SKM-1 (cell line): ENCODE data around the gene RBM15.

ENCODE experiments used
- DNase-seq: peaks from one replicate; lab custom pipeline; 2025; ENCODE audit not compliant: unreplicated experiment; lab: John Stamatoyannopoulos, UW

RBM15 gene

DNA sequence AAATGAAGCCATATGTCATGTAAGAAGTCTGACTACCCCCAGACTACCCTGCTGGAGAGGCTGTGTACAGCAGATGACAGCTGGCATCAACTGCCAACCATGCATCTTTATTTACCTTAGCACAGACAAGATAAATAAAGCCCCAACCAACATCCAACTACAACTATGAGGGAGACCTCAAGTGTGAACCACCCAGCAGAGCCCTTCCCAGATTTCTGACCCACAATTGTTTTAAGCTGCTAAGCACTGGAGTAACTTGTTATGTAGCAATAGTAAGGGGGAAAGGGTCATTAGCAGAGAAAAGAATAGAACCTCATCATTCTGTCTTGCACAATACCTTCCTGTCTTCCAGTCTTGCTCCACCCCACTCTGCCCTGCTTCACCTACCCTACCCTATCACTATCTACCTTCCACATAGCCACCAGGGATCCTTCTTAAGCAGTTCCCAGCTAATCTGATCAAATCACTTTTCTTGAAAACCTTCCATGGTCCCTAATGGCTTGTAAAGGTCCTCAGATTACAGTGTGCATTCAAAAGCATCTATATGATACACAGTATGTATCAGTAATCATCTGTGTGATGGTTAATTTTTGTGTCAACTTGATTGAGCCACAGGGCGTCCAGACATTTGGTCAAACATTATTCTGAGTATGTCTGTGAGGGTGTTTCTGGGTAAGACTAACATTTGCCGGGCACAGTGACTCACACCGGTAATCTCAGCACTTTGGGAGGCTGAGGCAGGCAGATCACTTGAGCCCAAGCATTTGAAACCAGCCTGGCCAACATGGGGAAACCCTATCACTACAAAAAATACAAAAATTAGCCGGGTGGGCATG is 19.6 kb upstream of the RBM15 start:
- DNase-seq: peak; percentile 58

DNA sequence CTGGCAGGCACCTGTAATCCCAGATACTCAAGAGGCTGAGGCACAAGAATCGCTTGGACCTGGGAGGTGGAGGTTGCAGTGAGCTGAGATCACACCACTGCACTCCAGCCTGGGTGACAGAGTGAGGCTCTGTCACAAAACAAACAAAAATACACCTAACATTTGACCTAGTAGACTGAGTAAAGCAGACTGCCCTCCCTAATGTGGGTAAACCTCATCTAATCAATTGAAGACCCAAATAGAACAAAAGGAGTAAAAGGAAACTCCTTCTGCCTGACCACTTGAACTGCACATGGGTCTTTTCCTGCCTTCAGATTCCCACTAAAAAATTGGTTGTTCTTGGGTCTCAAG is 19.0 kb upstream of the RBM15 start:
- no peak for DNase-seq

DNA sequence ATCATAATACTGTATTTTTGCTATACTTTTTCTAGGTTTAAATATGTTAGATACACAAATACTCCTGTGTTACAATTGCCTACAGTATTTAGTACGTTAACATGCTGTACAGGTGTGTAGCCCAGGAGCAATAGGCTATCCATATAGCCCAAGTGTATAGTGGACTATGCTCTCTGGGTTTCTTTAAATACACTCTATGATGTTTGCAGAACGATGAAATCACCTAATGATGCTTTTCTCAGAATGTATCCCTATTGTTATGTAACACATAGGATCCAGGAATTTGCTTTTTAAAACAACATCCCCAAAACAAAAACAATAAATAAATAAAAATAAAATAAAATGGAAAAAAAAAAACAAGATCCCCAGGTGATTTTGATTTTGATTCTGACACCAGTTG is 18.1 kb upstream of the RBM15 start:
- DNase-seq: no peak

DNA sequence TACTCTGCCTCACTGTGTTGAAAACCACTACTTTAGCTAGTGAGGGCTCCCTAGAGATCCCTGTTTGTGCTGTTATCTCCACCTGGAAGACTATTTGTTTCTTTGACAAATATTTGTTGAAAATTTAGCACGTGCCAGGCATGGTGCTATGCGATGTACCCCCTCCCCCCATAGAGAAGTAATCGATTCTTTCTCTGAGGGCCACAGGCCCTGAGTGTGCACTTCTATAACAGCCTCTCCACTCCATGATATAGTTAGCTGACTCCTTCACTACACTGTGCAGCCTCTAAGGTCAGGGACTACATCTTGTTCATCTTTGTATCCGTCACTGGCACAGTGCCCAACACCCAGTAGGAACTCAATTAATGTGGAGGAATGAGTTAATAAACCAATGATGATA is 17.3 kb upstream of the RBM15 start:
- no peak for DNase-seq

DNA sequence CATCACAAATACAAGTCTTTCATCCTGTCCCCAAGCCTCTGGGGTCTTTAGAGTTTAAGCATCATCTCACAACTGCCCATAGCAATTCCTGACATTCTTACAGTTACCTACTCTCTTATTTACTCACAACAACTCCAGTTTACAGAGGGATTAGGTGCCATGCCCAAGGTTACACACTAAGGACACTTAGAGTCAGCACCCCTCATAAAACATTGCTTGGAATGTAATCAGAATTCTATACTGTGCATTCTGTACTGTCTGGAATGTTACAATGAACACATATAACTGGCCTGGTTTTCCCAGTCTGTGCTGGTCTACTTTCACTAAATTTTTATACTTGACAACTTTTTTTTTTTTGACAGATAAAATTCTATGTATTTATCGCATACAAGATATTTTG is 14.5 kb upstream of the RBM15 start:
- DNase-seq: no peak

DNA sequence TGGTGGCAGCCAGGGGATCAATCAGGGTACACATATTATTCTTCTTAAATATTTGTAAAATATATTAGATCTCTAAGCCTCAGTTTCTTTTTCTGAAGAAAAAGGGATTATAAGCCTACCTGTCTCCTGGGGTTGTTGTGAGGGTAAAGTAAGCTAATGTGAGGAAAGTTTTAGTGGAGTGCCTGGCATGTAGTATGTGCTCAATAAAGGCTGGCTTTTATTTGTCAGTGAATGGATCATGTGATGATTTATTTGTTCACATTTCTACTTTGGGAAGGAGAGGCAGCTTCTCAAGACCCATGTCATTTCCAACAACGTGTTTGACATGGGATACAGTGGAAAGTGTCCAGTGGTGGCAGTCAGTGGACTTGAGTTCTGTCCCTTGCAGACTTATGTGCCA is 12.4 kb upstream of the RBM15 start:
- DNase-seq: no peak

DNA sequence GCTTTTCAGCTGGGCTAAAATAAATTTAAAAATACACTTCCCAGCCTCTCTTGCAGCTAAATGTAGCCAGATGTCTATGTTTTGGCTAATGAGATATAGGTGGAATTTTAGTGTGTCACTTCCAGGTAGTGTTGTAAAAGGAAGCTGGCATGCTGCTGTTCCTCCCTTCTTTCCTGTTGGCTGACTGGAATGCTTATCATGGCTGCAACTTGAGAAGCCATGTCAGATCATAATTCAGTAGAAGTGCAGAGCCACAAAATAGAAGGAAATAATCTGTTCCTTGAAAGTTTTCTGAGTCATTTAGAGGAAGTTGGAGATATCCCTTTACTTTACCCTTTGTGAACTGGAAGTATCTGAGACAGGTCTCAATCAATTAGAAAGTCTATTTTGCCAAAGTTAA is 10.9 kb upstream of the RBM15 start:
- no peak for DNase-seq

DNA sequence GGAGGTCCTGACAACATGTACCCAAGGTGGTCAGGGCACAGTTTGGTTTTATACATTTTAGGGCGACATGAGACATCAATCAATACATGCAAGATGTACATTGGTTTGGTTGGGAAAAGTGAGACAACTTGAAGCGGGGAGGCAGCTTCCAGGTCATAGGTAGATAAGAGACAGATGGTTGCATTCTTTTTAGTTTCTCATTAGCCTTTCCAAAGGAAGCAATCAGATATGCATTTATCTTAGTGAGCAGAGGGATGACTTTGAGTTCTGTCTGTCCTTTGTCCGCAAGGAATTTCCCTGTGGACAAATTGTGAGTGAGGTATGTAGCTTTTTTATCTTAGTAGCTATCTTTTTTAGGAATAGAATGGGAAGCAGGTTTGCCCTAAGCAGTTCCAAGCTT is 10.5 kb upstream of the RBM15 start:
- DNase-seq: no peak

DNA sequence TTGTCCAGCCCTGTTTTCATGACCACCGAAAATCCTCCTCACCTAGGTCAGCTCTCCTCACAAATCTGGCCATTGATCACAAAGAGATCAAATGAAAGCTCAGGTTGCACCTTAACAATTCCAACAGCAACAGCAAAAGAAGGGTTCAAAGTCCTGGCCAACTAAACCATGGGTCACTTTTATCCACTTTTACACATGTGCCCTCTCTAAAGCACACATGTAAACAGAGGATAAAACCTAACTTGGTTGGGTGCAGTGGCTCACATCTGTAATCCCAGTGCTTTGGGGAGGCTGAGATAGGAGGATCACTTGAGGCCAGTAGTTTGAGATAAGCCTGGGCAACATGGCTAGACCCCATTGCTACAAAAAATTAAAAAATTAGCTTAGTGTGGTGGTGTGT is 3.9 kb upstream of the RBM15 start:
- no peak for DNase-seq

DNA sequence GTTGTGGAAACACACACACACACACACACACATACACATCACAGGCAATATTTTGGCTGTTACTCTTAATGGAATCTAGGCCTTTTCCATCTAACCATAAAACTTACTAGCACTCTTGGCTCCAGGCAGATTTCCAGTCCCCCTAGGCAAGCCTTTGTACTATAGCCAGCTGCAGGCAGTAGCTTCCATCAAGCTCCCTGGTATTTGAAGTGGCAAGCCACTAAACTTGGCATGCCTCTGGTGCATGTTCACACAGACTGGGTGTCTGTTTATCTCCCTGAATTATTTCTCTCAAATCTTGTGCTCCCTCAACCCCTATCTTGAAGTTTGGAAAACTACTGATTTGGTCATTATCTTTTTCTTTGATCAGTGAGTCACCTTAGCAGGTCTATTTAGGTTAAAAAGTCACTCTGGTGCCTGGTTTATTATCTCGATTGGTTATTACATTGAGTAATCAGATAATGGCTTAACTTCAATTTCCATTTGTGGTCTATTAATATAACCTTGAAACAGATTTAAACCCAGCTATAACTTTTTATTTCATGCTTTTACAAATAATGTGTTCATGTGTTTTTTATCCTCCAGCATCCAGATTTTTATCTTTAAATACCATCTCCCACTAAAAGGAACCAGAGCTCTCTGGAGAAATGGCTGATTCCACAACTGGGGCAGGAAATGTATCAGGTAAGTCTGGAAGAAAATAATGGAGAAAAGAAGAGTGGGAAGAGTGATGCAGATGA is 2.7 kb upstream of the RBM15 start:
- DNase-seq: no peak

DNA sequence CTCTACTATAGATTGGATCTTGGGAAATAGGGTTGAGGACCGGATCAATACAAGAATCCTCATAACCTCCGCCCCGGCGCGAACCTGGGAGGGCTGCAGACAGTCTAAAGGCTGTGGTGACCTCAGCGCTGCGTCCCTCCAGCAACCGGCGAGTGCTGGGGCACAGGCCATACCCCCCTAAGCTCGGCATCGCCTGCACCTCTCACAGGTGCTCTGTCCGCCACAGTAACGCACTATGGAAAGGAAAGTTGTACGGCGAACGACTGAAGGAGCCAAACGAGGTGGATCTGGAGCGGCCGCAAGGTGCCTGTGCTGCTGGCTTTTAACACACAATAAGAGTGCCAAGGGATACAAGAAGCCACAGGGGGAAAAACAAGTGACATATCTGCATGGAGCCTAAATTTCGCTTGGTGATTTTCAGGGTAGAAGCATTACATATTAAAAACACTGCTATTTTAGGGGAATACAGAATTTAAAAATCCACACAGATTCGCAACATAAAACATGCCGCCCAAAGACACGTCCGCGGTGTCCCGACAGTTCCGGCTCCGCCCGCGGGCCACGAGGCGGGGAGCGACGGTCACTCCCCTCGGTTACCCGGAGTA is 1.4 kb upstream of the RBM15 start:
- no peak for DNase-seq

DNA sequence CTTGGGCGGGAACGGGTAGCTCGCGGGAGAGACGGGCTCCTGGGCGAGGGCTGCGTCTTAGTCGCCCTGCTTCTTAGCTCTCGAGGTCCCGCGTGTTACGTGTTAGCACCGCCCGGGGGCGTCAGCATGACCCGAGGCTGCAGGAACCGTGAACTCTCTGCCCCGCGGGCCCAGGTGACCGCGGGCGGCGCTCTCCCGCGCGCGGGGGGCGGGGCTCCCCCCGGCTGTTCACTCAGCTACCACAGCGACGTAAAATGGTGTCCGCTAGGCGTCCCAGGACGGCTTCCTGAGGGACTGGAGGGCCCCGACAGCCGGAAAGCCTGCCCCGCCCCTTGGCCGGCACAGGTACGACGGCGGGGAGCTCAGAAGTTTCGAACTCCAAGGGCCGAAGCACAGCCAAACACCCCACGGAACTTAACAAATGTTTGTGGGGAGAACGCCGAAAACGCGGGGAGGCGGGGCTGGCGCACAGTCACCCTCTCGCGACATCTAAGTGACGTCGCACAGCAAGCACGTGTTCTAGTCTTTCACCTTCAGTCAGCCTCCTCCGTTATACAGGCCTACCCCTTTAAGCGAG is 780 bp upstream of the RBM15 start:
- DNase-seq: peak; percentile 91

DNA sequence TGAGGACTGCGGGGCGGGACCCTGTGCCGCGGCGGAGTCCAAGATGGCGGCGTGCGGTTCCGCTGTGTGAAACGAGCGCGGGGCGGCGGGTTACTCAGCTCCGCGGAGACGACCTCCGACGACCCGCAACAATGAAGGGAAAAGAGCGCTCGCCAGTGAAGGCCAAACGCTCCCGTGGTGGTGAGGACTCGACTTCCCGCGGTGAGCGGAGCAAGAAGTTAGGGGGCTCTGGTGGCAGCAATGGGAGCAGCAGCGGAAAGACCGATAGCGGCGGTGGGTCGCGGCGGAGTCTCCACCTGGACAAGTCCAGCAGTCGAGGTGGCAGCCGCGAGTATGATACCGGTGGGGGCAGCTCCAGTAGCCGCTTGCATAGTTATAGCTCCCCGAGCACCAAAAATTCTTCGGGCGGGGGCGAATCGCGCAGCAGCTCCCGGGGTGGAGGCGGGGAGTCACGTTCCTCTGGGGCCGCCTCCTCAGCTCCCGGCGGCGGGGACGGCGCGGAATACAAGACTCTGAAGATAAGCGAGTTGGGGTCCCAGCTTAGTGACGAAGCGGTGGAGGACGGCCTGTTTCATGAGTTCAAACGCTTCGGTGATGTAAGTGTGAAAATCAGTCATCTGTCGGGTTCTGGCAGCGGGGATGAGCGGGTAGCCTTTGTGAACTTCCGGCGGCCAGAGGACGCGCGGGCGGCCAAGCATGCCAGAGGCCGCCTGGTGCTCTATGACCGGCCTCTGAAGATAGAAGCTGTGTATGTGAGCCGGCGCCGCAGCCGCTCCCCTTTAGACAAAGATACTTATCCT is 430 bp downstream of the RBM15 start:
- no peak for DNase-seq

DNA sequence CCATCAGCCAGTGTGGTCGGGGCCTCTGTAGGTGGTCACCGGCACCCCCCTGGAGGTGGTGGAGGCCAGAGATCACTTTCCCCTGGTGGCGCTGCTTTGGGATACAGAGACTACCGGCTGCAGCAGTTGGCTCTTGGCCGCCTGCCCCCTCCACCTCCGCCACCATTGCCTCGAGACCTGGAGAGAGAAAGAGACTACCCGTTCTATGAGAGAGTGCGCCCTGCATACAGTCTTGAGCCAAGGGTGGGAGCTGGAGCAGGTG is 961 bp downstream of the RBM15 start:
- DNase-seq: no peak

DNA sequence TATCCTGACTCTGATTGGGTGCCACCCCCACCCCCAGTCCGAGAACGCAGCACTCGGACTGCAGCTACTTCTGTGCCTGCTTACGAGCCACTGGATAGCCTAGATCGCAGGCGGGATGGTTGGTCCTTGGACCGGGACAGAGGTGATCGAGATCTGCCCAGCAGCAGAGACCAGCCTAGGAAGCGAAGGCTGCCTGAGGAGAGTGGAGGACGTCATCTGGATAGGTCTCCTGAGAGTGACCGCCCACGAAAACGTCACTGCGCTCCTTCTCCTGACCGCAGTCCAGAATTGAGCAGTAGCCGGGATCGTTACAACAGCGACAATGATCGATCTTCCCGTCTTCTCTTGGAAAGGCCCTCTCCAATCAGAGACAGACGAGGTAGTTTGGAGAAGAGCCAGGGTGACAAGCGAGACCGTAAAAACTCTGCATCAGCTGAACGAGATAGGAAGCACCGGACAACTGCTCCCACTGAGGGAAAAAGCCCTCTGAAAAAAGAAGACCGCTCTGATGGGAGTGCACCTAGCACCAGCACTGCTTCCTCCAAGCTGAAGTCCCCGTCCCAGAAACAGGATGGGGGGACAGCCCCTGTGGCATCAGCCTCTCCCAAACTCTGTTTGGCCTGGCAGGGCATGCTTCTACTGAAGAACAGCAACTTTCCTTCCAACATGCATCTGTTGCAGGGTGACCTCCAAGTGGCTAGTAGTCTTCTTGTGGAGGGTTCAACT is 2.1 kb downstream of the RBM15 start:
- DNase-seq: no peak

DNA sequence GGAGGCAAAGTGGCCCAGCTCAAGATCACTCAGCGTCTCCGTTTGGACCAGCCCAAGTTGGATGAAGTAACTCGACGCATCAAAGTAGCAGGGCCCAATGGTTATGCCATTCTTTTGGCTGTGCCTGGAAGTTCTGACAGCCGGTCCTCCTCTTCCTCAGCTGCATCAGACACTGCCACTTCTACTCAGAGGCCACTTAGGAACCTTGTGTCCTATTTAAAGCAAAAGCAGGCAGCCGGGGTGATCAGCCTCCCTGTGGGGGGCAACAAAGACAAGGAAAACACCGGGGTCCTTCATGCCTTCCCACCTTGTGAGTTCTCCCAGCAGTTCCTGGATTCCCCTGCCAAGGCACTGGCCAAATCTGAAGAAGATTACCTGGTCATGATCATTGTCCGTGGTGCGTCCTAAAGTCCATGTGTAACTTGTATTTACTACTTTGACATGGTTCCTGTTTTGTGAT is 2.7 kb downstream of the RBM15 start:
- no peak for DNase-seq

DNA sequence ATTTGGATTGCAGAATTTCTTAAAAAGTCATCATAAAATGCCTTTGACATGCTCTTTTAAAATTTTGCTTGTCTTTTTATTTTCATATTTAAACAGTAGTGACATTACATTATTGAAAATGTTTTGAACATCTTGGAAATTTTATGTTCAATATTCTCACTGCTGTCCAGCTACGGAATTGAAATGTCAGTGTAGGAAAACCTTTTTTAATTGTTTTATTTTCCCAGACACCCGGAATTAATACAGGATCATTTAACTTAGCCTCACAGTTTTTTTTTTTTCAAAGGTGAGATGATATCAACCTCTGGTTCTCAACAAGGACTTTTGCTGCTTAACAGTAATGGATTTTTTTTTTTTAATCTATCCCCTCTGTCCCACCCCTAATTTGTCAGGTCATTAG is 4.1 kb downstream of the RBM15 start:
- no peak for DNase-seq

DNA sequence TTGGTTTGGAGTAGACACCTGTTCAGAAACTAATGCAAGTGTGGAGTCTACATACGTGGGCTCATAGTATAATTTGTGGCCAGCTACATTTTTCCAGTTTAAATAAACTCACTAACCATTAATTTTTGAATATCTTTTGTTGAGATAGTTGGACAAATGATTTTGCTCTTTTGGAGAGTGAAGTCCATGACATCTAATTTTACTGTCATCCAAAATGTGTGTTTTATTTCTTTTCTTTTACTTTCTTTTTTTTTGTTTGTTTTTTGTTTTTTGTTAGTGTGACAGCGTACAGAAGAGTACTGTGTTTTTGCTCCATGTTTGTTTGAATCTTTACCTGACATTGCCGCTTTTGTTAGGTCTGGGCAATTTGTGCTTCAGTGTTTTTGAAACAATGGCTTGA is 5.0 kb downstream of the RBM15 start:
- DNase-seq: no peak

DNA sequence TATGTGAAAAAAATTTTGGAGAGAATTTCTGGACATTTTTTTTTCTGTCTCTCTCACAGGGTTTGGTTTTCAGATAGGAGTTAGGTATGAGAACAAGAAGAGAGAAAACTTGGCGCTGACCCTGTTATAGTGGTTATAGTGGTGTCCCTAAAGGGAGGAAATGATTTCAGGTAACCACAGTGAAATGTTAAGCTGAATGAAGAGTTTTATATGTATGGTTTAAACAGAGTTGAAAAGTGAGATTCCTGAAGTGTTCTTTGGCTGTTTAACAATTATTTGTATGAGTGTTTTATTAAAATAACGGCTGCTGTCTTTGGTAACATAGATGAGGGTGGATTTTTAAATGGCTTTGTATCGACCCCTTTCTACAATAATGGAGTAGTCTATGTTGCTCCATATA is 6.3 kb downstream of the RBM15 start:
- no peak for DNase-seq

DNA sequence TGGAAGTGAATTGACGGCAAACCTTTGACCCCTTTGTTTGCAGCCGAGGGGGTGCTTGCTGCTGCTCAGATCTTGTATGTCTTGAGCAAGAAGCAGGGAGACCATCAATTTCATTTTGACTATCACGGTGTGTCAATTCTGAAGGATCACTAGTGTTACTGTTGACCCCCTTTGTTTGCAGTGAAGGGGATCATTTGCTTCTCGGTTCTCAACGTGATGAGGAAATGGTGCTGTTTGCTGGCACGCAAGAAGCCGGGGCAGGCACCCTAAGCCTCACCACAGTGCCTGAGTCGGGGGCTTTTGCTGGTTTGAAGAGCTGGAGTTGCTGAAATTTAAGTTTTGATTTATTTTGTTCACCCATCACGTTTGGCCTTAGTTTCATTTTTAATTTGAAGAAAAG is 7.5 kb downstream of the RBM15 start:
- no peak for DNase-seq
